Measurements from ENCODE around the gene ICE1.
"Not testable (repeated sequence)": the region's sequence is repeated elsewhere in the genome, so short reads cannot be mapped to it uniquely, and the experiment has no call there.

ICE1 gene, protein sequence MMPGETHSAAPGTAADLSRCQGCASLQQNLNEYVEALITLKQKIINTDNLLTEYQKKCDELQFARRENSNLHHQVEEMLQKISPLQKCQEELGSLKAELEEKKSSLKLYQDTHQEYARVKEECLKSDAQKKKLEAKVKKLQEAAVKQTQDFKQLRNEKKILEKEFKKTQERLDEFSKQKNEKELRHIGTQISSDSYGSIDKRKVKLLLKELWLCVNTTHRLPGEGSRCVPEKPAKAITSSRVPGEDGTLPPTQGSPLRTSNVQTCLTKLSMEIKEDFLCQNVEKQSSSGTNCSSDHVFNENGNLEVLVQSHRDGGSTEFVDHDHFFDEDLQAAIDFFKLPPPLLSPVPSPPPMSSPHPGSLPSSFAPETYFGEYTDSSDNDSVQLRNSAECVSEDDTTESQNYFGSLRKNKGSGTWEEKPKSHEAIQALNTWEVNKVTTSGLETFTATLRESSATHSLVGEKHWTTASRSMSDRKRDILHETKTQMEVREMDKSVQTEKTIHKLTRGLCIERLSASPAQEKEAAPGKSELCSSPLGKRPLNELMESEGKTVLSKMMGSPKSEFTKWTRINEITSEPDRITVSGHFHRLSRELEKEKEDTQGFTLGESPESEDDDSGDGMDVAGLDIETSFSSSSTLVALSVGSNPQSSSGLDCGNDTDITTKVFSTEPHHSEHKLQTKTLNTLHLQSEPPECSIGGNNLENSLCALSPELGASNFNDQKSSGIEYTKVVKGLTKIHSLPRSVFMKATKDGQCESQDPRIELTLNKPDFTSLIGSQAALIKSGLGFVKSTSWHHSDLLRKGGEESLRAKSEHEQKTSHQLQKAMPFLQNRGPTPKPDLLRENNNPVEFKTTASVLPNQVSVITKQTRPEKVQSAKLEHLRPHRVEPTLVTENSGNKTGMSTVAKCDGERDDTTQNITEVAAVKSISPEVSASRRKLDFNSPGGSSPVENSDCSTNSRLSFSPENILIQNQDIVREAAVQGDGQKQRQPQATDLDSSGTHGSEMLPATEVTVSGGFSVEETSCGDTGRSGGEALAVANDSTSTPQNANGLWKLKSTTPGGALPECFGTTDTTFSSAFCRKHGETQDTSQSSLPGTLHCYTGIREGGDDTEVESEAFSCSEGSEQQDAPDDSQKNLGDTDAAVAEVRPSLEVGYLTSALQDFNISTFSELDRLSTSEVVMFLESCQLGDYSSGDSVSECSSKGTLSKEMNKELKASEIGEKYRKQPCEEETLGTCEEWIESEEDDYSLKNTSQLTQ (N-terminal part only)

DNA sequence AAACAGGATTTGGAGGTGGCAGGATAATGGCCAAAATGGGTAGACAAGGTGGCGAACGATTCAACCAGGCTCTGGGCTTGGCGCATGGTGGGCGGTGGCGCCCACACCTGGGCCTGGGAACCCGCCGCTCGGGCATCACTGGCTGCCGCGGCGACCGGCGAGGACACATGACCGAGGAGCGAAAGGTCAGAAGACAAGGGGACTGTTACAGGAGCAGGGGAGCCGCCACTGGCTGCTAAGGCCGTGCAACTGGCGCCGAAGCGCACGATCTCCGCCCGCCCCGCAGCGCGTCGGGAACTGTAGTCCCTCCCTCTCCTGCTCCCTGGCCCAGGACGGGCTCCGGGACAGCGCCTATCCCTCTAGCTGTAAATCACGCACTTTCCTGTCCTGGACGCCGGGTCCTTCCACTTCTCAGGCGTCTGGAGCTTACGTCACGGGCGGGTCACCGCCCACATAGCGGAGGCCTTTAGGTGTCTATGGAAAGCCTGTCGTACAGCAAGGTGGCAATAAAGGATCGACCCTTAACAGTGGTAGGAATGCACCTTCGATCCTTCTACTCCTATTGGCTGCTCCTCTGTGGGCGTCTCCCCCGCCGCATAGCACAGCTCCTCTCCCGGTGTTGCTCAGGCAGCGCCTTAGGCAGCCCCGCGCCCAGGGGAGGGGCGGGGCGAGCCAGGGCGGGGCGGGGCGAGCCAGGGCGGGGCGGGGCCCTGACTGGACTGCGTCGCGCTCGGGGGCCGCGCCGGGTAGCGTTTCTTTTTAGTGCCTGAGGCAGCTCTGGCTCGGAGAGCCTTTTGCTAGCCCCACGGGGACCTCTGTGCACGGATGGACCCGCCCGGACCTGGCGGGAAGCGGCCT is at the start of gene ICE1:
TSS of gene ICE1 (plus strand) at position 717 of the 858 bp plus-strand sequence. CDS start 239 bp downstream, outside the sequence.
- peak; percentile 96 for DNase-seq

DNA sequence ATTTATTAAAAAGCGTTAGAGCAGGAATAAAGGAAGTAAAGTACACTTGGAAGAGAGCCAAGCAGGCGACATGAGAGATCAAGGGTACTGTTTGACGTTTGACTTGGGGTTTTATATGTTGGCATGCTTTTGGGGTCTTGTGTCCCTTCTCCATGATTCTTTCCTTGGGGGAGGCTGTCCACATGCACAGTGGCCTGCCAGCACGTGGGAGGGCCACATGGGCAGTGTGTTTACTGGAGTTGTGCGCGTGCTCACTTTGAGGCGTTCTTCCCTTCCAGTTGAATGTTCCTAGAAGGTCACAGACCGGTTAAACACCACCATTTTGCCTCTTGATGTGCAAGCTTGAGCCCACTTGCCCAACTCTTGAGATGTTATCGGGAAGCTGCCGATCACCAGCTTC is 49.5 kb upstream of the ICE1 start:
- DNase-seq = no peak

DNA sequence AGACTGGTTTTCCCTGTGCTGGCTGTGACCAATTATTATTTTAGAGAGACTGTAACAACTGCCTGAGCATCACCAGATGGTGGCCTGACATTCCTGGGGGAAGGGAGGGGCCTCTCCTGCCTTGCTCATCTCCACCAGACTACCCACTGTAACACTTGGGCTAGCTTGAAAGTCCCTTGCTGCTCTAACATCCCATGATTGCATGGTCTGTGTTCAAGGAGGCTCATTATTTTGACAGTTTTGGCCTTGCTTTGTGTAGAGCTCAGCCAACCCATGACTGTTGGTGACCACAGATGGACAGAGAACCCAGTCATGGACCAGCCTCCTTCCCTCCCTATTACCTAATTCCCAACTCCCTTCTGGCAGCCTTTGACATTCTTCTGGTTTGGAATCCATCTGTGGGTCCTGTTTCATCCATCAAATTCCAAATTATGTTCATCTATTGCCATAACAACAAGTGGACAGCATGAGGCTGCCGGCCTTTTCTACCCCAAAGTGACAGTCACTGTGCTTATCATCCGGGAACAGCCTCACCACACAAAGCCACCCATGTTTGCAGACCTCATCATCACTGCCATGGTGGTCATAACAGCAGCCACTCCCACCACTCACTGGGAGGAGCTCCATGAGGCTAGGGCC is 49.0 kb upstream of the ICE1 start:
- DNase-seq = no peak

DNA sequence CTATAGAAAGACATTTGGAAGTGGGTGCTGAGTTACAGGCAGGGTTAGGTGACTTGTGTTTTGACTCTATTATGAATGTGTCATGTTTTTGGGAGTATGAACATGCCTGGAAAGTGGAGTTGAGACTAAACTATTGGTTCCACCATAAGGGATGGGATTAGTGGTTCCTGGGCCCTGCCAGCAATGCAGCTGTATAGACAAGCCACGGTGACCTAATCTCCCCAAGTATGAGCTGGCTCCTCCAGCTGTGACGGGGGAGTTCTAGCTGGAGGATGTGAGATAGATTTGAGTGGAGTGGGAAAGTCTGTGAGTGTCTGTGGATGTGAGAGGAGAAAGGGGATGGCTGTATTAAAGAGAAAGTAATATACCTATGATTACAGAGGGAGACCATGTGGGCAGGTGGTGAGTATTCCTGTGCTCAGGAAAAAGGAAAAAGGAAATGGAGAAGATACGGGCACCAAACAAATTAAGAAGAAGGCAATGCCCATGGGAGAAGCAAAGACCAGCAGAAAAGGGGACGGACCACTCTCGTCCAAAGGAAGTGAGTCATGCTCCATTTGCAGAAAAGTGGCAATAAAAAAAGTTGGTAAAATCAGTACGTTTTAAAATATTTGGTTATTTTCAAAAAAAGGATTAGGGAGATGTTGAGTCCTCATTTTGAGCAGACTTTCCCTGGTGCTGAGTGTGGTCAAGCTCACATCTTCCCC is 48.3 kb upstream of the ICE1 start:
- DNase-seq = no peak

DNA sequence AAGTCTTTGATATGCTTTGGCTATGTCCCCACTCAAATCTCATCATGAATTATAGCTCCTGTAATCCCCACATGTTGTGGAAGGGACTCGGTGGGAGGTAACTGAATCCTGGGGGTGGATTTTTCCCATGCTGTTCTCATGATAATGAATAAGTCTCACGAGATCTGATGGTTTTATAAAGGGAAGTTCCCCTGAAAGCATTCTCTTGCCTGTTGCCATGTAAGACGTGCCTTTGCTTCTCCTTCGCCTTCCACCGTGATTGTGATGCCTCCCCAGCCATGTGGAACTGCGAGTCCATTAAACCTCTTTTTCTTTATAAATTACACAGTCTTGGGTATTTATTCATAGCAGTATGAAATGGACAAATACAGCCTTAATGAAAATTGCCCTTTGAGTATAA is 44.7 kb upstream of the ICE1 start:
- DNase-seq = no peak

DNA sequence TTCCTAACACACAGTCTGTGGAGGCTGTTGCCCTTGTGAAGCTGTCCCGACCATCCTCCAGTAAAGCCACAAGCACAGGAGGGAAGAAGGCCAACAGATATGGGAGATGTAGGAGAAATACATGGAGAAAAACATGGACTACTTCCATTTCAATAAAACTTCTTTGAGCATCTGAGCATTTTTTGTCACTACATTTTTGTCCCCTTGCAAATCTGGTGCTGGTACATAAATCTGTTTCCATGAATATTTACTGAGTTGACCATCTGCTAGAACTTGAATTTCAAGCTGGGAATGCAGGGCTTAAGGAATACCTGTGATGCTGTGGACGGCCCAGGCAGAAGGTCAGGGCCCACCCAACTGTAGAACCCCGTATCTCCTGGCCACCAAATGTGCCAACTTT is 43.9 kb upstream of the ICE1 start:
- DNase-seq = no peak

DNA sequence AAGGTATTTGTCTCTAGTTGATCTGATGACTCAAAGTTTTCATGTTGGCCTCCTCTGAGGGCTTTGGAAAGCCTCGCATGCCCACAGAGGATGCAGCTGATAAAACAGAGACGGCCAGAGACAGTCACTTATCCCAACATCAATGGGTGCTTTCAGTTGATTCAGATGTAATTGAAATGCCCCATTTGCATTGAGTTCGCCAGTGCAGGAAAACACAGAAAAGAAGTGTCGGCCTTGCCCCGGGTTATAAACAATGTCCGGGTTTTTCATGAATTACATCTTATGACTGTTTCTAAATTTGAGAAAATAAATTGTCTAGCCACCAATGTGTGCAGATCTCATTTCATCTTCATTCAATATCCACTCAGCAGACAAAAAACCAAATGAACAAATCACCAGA is 42.2 kb upstream of the ICE1 start:
- DNase-seq = no peak

DNA sequence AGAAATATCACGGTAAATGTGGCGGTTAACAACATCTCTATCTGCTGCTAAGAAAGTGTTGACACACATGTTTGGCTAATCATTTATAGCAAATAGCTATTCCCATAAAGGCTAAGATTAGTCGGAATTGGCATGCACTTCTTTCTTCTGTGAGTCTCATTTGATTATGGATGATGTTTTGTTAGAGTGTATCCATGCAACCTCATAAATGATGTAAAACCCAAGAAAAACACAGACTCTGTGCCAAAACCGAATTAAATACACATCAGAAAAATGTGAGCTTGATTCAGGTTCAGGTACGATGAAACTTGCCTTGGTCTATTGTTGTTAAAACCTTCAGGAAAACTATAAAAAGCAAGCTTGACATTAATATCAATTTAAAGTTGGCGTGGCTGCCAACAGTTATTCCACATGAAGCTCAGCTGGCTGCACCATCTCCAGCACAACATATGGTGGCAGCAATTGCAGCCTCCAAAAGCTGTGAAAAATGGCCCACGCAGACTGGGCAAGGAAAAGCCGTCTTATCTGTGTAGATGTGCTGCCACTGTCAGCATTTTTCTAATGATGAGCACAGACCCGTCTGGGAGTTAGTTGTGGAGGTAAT is 41.1 kb upstream of the ICE1 start:
- DNase-seq = no peak

DNA sequence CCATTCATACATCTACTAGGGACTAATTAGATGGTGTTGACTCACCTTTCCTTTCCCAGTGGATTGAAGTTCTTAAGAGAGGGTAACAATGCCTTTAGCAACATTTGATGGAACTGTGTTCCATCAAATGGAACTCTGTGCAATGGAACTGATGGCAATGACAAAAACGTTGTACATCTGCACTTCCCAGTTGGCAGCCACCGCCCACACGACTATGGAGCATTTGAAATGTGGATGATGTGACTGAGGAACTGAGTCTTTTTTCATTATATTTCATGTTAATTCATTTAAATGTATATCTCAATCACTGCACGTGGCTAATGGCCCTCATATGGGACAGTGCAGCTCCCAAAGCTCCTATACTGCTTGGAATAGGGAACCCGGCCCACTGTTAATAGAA is 39.0 kb upstream of the ICE1 start:
- no peak for DNase-seq

DNA sequence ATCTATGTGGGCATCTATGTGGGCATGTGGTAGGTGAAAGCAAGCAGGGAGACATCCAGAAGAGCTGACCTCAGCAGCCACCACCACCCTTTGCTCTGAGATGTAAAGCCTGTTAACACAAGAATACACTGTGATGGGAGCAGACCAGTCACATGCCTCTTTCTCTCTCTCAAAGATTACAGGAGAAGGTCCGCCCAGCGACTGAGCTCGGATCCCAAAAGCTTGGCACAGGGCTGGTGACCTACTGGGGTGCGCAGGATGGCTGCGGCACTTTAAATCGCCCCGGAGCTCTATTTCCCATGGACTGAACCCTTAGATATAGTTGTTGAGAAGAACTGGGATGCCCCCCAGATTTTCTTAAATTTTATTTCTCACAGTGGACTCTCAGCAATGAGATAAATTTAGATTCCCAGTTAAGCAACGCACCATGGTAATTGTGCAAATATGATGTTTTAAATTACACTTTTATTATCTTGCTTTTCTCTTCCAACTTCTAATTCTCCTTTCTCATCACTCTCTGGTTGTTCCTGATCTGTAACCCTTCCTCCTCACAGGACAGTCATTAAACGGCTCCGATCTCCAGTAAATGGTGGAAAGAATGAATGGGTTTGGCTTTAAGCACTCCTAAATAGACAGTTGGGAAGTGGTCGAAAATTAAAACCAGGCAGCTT is 37.7 kb upstream of the ICE1 start:
- DNase-seq = no peak

DNA sequence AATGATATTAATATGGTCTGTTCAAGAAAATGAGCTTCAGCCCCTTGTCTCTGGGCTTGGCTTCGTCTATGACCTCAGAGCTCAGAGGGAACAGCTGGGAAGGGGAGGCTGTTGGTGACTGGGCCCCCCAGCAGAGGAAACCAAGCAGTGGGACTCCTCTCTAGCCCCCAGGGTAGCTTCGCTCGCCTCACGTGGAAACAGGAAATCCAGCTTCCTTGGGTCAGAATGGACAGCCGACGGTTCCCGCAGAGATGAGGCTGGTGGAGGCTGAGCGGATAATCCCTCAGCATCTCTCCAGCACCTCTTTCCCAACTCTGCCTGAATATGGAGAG is 37.2 kb upstream of the ICE1 start:
- no peak for DNase-seq

DNA sequence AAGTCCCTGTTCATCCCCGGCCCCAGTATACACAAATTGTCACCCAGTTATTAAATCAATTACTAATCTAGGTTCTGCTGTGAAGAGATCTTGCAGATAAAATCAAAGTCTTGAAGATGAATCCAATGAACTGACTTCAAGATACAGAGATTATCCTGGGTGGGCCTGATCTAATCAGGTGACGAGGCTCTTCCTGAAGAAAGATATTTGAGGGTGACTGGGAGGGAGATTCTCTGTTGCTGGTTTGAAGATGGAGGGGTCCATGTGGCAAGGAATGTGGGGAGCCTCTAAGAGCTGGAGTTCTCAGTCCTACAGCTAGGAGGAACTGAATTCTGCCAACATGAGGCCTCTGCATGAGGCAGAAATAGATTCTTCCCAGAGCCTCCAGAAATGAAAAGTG is 36.1 kb upstream of the ICE1 start:
- no peak for DNase-seq

DNA sequence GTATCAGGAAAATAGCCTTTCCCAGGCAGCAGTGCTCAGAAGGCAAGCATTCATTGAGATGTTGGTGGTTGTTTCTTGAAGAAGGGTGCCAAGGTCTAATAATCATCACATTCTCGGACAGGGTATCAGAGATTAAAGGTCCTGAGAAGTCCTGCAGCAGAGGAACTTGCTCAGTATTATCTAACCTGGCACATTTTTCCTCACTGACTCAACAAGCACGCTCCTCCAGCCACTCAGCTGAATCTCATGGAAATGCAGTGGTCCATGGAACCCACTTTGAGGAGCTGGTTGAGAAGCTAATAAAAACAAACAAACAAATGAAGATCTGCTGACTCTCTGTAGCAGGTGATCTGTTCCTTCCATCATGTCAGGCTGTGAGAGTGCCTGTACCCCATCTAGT is 35.3 kb upstream of the ICE1 start:
- DNase-seq = no peak

DNA sequence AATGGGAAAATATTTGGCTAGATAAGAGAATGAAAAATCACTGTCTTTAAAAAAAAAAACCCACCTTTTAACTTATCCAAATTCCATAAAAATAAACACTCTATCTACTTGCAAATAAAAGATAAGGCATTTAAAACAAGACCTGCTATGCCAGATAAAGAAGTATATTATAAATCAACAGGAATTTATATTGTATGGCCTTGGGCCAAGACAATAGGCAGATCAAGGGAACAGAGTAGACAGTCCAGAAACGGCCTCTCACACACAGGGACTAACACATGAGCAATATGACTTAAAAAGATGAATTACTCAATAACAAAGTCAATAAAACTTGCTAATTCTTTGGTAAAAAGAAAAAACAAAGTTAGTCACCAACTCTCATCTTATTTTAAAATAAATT is 34.7 kb upstream of the ICE1 start:
- no peak for DNase-seq

DNA sequence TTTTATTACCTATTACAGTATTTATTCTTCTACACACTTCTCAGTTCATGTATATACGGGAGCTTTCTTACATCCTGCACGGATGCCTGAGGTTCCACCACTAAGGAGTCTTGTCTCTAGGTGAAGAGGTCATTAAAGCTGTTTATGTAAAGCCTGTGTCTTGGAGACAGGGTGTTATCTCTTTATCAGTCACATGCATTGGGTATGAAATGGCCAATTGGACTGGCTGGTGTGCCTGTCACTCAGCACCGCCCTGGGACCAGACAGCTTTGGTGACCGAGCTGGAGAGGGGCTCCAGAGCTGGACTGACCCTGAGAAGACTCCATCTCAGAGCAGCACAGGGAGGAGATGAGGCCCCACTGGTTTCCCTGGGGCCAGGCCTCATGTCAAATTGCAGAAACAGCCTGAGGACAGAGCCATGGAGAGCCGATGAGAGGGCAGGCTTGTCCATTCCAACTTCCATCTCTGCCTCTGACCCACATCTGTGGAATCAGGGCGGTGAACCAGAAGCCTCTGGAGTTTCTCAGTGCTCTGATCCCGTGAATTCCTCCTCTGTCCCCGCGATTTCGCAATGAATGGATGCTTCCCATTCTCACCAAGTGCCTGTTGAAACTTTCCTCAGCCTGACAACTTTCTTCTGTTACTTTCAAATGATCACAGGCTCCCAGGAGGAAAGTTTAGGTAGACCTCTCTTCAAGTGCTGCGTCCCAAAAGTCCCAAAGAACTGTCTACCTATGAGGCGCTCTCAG is 32.2 kb upstream of the ICE1 start:
- not testable (repeated sequence) for DNase-seq

DNA sequence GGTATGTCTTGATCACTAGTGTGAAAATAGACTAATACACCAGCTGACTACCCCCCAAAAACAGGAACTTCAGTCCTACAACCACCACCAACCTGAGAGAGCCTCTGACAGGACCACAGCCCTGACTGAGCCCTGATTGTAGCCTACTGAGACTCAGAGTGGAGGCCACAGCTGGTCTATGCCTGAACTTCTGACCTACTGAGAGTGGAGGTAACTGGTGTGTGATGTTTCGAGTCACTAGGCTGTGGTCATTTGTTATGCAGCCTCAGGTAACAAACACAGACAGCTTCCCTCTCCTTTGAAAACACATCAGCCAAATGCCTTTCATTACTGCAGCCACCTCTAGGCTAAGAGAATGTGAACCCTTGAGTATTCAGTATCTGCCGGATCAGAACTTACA is 30.0 kb upstream of the ICE1 start:
- not testable (repeated sequence) for DNase-seq

DNA sequence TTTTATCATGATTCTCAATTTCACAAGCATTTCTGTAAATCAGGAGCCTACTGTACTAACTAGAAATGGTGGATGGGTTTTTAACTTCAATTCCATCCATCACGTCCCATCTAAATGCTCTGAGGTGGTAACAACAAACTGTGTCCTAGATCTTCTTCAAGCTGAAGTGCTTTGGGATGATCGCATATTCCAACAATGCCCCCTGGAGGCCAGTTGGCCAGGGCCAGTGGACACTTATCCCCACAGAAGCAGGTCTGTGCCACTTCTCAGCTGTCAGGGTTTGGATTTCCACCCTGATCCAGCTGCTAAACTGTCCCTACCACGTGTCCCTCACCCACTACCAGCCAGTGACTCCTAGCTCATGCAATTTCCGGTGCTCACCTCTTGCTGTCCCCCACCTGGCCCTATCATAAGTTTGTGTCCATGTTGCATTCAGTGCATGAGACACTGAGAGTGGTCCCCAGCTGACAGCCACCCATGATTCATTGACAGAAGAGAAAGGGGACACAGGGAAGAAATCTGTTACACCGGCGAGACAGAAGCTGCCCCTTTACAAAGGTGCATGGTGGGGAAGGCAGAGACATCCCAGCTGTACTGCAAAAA is 28.0 kb upstream of the ICE1 start:
- not testable (repeated sequence) for DNase-seq

DNA sequence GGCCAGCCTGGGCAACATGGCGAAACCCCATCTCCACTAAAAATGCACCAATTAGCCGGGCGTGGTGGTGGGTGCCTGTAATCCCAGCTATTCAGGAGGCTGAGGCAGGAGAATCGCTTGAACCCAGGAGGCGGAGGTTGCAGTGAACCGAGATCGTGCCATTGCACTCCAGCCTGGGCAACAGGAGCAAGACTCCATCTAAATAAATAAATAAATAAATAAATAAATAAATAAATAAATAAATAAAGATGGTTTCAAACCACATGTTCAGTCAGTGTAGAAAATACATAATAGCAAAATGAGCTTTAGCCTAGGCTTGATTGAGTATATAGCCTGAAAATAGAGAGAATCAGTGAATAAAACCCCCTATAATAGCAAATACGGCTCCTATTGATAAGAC is 27.4 kb upstream of the ICE1 start:
- DNase-seq = not testable (repeated sequence)

DNA sequence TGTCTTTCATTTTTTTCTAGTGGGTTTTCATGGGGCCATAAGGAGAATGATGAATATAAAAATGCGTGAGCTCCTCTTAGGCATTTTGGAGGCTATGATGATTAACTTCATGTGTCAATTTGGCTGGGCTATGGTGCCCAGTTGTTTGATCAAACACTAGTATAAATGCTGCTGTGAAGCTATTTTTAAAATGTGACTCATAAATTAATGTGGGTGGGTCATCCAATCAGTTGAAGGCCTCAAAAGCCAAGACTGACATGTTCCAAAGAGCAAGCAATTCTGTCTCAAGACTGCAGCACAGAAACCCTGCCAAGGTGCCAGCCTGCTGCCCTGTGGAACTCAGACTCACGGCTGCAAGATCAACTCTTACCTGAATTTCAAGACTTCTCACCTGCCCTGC is 24.4 kb upstream of the ICE1 start:
- DNase-seq = no peak

Data from activated CD4-positive, alpha-beta T cell treated with anti-CD3 and anti-CD28 coated beads, Interleukin-2, amount 50 U/mL, for 16 hours (primary cell).